Hepatocyte (in vitro differentiated cells): ENCODE results near the gene PARP12. TPM values are rescaled to one million over a fixed set of nuclear protein-coding genes. Genes with fewer than 3 reads are reported as not detected.

Experiments used
- DNase-seq: peaks from one replicate; pipeline ENCODE4 v3.0.0-alpha.2; 2016; ENCODE audit warnings: low spot score
- H2AFZ ChIP-seq: fragments of 200-600 bp; sonication (generic); 2 replicates; pipeline ENCODE4 v1.6.0; 2016; ENCODE audit warnings: antibody characterized with exemption, mild to moderate bottlenecking
- H3K27ac ChIP-seq: fragments of 200-600 bp; sonication (generic); 2 replicates; pipeline ENCODE4 v1.5.1; 2016; ENCODE audit warnings: mild to moderate bottlenecking
- H3K27me3 ChIP-seq: fragments of 200-600 bp; sonication (generic); 2 replicates; pipeline ENCODE4 v1.6.1; 2016
- H3K36me3 ChIP-seq: fragments of 200-600 bp; sonication (generic); replicated peaks from 2 replicates; pipeline ENCODE4 v1.5.1; 2016; ENCODE audit warnings: low read depth; ENCODE audit not compliant: insufficient read depth
- H3K4me1 ChIP-seq: fragments of 200-600 bp; sonication (generic); 2 replicates; pipeline ENCODE4 v1.5.1; 2016; ENCODE audit warnings: mild to moderate bottlenecking, moderate library complexity; ENCODE audit not compliant: insufficient read depth
- H3K4me2 ChIP-seq: fragments of 200-600 bp; sonication (generic); 2 replicates; pipeline ENCODE4 v1.6.0; 2016
- H3K4me3 ChIP-seq: fragments of 200-600 bp; sonication (generic); 2 replicates; pipeline ENCODE4 v1.5.1; 2016; ENCODE audit warnings: mild to moderate bottlenecking
- H3K79me2 ChIP-seq: fragments of 200-600 bp; sonication (generic); 2 replicates; pipeline ENCODE4 v1.6.0; 2017; ENCODE audit warnings: mild to moderate bottlenecking
- H3K9me2 ChIP-seq: fragments of 200-600 bp; sonication (generic); replicated peaks from 2 replicates; pipeline ENCODE4 v1.6.0; 2017; ENCODE audit warnings: mild to moderate bottlenecking; ENCODE audit not compliant: insufficient read depth
- H3K9me3 ChIP-seq: fragments of 200-600 bp; sonication (generic); 2 replicates; pipeline ENCODE4 v1.5.1; 2016; ENCODE audit warnings: low read depth, mild to moderate bottlenecking
- H4K20me1 ChIP-seq: fragments of 200-600 bp; sonication (generic); 2 replicates; pipeline ENCODE4 v1.6.0; 2016; ENCODE audit warnings: mild to moderate bottlenecking; ENCODE audit not compliant: insufficient read depth, poor library complexity, severe bottlenecking
- EZH2 ChIP-seq: fragments of 200-600 bp; sonication (generic); IDR thresholded peaks from 2 replicates; pipeline ENCODE4 v1.6.1; 2016; ENCODE audit warnings: antibody characterized with exemption, mild to moderate bottlenecking, borderline replicate concordance
- EZH2phosphoT487 ChIP-seq: fragments of 200-600 bp; sonication (generic); IDR thresholded peaks from one replicate; pipeline ENCODE4 v1.6.1; 2018; ENCODE audit warnings: antibody characterized with exemption, mild to moderate bottlenecking, low read depth, moderate library complexity; ENCODE audit not compliant: unreplicated experiment, severe bottlenecking
- WGBS: methylation state at CpG from one replicate; pipeline ENCODE4 v1.1.6; 2016; ENCODE audit warnings: low lambda C conversion rate; ENCODE audit errors: missing lambda C conversion rate; 5-methylcytosine and 5-hydroxymethylcytosine counted together
- polyA plus RNA-seq: library from polyadenylated mRNA; unstranded; fragments of >200 nt; fragmentation: Nextera tagmentation; extraction: Ambion mirVana; gene quantifications from 2 replicates; pipeline ENCODE4 v1.2.1, GENCODE V29; 2016
- total RNA-seq: library from RNA; depleted of rRNA; stranded (reverse); fragments of >200 nt; gene quantifications from 2 replicates; pipeline ENCODE4 v1.2.3, GENCODE V29; 2014
- TF ChIP-seq, protein P1 (sequence below): fragments of 200-600 bp; sonication (generic); IDR thresholded peaks from 2 replicates; pipeline ENCODE4 v1.5.1; 2016; ENCODE audit warnings: antibody characterized with exemption, mild to moderate bottlenecking; ENCODE audit not compliant: poor library complexity

The PARP12 gene
- total and polyA plus RNA-seq, 2 experiments from 2014 or later, result 11.2 to 14.0 TPM

DNA sequence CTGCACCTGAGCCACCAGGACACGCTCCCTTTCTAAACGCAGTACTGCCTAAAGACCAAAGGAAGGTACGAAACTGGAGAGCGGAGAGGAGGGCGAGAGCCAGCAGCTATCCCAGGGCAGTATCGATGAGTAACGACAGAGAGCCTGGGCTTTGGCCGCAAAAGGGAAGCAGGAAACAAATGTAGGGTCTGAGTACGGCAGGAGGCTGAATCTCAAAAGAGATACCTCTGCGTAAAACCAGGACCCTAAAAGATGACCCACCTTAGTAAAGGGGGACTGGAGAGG is 20.4 kb downstream of the PARP12 start:
- Histone ChIP-seq H3K9me3 (no peaks in the 10 kb centered on the region), H3K9me2 (no peaks in the 10 kb centered on the region), H3K4me1 (peaks cover 4% of the 10 kb centered on the region), H3K36me3 (no peaks in the 10 kb centered on the region), H3K4me2 (no peak overlapping the region), H2AFZ (no peak overlapping the region), H4K20me1 (no peaks in the 10 kb centered on the region), H3K79me2 (no peaks in the 10 kb centered on the region), H3K27ac (no peak overlapping the region), H3K4me3 (no peak overlapping the region), H3K27me3 (no peaks in the 10 kb centered on the region)
- WGBS, result 89% methylated on average over 10 of the region's 10 CpGs
- TF ChIP-seq, protein P1, sequence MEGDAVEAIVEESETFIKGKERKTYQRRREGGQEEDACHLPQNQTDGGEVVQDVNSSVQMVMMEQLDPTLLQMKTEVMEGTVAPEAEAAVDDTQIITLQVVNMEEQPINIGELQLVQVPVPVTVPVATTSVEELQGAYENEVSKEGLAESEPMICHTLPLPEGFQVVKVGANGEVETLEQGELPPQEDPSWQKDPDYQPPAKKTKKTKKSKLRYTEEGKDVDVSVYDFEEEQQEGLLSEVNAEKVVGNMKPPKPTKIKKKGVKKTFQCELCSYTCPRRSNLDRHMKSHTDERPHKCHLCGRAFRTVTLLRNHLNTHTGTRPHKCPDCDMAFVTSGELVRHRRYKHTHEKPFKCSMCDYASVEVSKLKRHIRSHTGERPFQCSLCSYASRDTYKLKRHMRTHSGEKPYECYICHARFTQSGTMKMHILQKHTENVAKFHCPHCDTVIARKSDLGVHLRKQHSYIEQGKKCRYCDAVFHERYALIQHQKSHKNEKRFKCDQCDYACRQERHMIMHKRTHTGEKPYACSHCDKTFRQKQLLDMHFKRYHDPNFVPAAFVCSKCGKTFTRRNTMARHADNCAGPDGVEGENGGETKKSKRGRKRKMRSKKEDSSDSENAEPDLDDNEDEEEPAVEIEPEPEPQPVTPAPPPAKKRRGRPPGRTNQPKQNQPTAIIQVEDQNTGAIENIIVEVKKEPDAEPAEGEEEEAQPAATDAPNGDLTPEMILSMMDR, result no peak
- no peak for TF ChIP-seq EZH2phosphoT487
- no peak for TF ChIP-seq EZH2
- DNase-seq, result no peak

DNA sequence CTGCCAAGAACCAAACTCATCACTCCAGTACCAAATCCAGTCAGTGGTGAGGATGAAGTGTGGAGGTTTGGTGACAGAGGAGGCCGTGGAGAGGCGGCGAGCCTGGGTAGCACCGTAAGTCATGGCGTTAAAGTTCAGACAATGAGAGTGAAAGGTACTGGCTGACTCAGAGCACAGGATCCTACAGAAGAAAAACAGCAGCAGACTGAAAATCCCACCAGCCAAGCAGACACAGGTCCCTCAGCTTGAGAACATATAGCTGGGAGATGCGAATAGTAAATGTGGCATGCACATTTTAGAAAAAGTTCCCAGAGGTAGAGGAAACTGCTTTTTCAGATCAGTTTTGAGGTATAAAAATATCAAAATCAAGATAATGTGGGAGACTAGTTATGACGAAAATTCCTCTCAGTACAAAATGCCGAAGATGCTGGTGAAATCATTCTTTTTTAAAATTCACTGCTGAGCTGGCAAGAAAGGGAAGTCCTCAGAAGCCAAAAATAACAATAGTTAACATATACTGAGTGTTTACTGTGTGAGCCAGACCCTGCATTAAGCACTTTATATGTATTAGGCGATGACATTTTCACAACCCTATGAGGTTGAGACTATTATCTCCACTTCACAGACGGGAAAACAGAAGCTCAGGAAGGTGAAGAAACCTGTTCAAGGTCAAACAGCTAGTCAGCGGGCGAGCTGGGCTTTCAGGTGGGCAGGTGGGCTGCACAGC is 20.9 kb downstream of the PARP12 start:
- Histone ChIP-seq H3K36me3 (no peaks in the 10 kb centered on the region), H3K27me3 (no peaks in the 10 kb centered on the region), H3K4me1 (peaks cover 4% of the 10 kb centered on the region), H2AFZ (no peak overlapping the region), H4K20me1 (no peaks in the 10 kb centered on the region), H3K4me3 (no peak overlapping the region), H3K27ac (no peak overlapping the region), H3K4me2 (no peak overlapping the region), H3K9me2 (no peaks in the 10 kb centered on the region), H3K79me2 (no peaks in the 10 kb centered on the region), H3K9me3 (no peaks in the 10 kb centered on the region)
- DNase-seq, result no peak
- TF ChIP-seq EZH2, result no peak
- TF ChIP-seq, protein P1, result no peak
- TF ChIP-seq EZH2phosphoT487, result no peak
- WGBS, result 89% methylated on average over 12 of the region's 12 CpGs

DNA sequence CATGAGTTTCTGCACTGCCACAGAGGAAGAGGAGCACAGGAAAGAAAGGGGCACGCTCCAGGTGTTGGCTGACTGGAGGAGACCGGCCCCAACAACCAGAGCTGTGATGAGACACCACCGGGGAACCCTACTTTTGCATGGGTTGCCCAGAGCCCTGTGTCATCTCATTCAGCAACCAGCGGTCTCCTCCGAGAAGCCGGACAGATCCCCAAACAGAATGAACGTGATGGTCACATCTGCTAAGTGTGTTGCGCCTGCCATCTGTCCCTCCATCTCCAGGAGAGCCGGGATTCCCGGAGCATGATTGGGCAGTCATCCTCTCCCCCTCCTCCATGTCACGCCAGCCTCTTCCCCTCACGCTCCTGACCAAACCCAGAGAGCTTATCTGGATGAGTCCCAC is 22.9 kb downstream of the PARP12 start:
- Histone ChIP-seq H3K79me2 (no peaks in the 10 kb centered on the region), H3K4me3 (no peak overlapping the region), H3K9me3 (no peaks in the 10 kb centered on the region), H3K4me2 (no peak overlapping the region), H4K20me1 (no peaks in the 10 kb centered on the region), H3K27me3 (no peaks in the 10 kb centered on the region), H3K4me1 (no peaks in the 10 kb centered on the region), H3K27ac (no peak overlapping the region), H2AFZ (no peak overlapping the region), H3K9me2 (no peaks in the 10 kb centered on the region), H3K36me3 (no peaks in the 10 kb centered on the region)
- DNase-seq, result no peak
- 98% methylated on average over 12 of the region's 12 CpGs for WGBS
- TF ChIP-seq EZH2phosphoT487, result no peak
- no peak for TF ChIP-seq EZH2
- TF ChIP-seq, protein P1, result no peak
